Measurements from ENCODE around the gene ITGAV. TPM values are rescaled to one million over a fixed set of nuclear protein-coding genes. Genes with fewer than 3 reads are reported as not detected.

ITGAV gene
- total RNA-seq, 1 experiment from 2014 or later: 71.6 TPM

DNA sequence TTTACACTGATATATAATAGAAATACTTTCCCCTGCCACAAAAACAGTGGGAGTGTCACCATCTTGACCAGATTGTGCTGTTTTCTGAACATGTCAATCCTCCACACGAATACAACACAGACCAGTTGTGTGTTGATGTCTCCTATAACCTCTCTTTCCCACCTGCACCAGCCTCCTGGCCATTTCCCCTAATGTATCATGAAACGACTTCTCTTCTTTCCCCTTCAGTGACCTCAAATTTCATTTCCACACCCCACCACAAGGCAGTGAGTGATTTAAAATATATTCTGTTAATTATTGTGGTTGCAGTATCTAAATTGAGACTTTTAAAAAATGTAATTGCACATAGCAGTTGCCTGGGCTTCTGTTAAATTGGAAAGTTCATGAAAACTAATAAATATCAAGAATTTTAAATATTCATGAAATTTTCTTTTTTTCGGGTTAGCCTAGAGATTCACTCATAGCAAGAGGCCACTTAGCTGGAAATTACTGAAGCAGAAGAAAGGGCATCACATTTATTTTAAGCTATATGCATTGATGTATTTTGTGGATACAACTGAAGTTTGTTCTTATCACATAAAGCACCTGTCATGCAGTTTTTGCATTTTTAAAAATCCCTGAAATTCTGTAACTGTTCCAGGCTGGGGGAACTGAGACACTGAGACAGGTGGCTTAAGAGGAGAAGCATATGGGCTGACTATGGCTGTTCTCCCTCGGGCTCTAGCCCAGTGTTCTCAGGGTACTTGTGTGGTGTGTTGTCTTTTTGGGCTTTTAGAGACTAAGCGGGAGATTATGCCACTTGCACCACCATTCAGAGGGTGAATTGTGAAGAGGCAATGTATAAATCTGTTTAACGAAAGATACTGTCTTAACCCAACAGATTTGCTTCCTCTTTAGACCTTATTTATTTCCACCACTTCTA lies 119.9 kb downstream of the ITGAV start:
- no peak for DNase-seq (ENCODE audit: extremely low read depth, low read depth)

DNA sequence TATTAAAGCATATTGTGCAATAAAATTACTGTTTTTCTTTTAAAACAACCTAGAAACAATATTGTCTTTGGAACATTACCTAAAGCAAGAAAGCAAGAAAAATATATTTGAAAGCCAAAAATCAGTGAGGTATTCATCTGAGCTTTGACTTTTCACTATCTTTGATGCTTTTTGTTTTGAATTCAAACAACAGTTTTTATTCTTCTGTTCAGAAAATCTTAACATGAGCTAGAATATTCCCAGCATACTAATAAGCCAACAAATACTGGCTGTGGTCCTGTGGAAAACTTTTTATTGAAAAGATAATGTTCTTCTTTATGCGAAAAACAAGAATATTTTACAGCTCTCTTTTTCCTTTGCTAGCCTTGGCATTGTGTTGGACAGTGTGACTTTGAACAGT lies 123.8 kb downstream of the ITGAV start:
- DNase-seq (ENCODE audit: extremely low read depth, low read depth): no peak

DNA sequence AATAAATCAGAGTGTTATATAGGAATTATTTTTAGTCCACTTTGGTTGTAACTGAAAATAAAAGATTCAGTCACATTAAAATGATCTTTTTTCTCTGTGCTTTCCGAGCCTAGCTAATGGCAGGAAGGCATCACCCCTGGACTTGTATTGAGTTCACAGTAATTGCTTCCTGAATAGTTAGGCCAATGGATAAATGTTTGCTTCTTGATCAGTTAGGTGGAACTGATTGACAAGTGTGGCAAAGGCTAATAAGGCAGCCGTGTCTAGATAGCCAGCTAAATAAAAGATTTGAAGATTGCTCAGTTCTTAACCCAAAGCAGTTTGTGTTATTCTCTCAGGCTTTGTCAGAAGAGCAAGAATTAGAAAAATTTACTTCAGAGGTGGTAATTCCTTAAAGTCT lies 124.8 kb downstream of the ITGAV start:
- no peak for DNase-seq (ENCODE audit: extremely low read depth, low read depth)

DNA sequence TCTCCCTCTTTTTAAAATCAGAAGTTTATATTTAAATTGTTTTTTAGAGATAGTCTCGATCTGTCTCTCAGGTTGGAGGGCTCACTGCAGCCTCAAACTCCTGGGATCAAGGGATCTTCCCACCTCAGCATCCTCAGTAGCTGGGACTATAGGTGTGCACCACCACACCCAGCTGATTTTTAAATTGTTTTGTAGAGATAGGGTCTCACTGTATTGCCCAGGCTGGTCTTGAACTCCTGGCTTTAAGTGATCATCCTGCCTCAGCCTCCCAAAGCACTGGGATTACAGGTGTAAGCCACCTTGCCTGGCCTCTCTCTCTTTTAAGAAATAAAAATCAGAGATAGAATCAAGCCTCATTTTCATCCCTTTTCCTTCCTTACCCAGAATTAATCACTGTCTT lies 126.1 kb downstream of the ITGAV start:
- DNase-seq (ENCODE audit: extremely low read depth, low read depth): no peak

DNA sequence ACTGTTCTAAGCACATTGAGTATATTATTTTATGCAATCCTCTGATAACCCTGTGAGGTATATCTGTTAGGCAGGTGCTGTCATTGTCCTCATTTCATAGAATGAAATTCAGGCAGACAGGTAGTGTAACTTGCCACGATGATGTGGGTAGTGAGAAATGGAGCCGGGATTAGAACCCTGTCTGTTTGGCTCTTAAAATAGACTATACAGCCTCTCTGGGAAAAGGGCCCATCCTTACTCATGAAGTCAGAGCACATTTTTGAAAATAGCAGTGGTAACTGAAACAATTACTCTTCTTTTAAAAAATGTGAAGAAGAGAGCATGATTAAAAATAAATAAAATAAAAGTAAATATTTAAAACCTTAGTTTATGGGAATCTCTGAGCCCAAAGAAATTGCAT lies 127.0 kb downstream of the ITGAV start:
- no peak for DNase-seq (ENCODE audit: extremely low read depth, low read depth)

DNA sequence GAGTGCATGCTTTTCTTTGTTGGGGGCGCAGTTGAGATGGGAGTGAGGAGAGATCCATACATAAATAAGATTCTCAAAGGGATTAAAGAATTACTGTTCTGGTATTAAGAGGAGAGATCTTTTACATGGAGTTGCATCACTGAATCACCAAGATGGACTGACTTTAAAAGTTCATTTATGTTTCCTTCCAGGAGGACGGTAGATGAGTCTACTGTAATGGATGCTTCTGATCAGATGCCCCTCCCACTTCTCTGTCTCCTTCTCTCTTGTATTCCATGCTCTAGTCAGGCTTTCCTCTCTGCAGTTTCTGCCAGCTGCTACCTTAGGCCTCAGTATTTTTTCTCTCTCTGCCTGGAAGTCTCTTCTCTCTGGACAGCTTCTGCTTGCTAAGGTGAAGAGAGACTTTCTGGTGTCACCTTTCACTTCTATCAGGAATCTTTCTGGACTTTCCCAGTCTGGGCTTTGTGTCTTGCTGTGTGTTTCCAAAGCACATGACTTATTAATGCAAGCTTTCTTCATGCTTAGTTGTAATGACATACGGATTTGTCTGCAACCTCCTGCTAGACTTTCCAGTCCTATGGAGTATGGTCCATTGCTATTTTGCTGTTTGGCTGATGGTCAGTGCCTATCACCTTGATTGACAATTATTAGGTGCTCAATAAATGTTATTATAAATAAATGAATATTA lies 127.6 kb downstream of the ITGAV start:
- DNase-seq (ENCODE audit: extremely low read depth, low read depth): no peak

DNA sequence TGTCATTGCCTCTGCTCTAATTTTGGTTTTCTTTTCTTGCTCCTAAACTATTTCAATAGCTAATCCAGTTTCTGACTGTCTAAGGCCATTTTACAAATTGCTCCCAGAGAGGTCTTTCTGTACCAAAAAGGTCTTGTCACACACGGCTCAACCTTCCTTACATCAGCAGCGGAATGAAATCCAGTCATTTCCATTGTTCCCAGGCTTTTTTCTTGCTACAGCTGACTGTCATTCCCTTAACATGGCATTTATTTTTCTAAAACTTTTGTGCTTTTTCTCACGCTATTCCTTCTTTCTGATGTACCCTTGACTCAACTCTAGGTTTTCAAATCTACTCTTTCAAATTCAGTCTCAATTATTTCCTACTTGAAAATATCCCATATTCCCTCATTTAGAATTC lies 128.3 kb downstream of the ITGAV start:
- no peak for DNase-seq (ENCODE audit: extremely low read depth, low read depth)

DNA sequence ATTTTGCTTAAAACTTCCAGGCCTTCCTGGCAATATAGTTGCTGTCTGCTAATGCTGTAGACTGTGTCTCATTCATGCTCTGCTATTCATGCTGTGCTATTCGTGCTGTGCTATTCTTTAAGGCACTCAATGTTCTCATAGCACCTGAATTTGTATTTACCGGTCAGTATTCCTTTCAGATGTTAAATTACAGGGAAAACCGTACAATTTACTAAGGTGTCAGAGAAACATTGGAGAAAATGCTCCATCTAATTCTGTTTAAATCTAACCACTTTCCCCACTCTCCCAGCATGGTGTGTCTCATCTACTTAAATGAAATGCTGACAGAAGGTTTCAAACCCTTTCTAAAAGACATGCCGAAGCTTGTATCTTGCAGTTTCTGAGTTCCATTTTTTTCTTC lies 129.0 kb downstream of the ITGAV start:
- no peak for DNase-seq (ENCODE audit: extremely low read depth, low read depth)

DNA sequence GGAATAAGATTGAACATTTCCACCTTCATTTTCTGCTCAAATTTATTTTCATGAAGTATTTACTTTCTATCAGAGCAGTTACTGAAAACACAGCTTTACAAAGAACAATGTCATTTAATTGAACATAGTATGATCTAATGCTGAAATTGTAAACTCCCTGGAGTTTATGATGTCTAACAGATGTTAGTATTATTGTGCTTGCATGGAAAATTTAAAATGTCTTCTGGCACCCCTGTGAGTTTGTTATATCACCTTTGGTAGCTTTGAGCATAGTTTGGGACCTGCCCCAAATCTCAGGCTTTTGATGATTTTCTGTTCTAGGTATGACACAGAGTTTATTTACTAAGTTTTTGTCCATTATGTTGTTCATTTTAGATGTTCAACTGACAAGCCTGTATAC lies 132.1 kb downstream of the ITGAV start:
- no peak for DNase-seq (ENCODE audit: extremely low read depth, low read depth)

DNA sequence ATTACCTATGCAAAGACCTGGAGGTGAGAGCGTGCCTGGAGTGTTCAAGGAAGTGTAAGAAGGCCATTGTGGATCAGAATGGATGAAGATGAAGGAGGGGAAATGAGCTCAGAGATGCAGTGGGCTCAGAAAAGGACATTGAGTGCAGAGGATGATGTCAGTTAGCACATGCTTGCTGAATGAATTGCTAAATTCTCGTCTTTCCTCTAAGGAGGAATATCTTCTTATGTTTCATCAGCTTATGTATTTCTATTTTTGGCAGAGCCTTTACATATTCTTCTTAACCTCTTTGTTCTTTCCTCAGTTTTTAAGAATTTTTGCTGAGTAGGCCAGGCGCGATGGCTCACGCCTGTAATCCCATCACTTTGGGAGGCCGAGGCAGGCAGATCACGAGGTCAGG lies 134.9 kb downstream of the ITGAV start:
- no peak for DNase-seq (ENCODE audit: extremely low read depth, low read depth)

DNA sequence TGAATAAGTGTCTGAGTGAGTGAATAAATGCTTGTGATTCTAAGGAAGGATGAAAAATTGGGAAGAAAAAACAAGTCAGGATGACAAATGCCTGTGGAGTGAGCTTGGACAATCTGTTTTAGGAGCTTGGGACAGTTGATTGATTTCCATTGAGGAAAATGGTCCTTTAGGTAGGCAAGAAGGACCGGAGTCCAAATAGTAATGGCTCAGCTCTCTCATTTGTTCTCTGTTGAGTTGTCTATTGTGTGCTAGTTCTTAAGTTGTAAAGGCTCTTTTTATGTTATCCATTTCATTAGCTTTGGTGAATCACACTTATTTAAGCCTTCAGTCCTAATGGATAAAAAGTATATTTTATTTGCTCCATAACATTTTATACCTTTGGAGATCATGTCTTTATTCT lies 135.9 kb downstream of the ITGAV start:
- no peak for DNase-seq (ENCODE audit: extremely low read depth, low read depth)

DNA sequence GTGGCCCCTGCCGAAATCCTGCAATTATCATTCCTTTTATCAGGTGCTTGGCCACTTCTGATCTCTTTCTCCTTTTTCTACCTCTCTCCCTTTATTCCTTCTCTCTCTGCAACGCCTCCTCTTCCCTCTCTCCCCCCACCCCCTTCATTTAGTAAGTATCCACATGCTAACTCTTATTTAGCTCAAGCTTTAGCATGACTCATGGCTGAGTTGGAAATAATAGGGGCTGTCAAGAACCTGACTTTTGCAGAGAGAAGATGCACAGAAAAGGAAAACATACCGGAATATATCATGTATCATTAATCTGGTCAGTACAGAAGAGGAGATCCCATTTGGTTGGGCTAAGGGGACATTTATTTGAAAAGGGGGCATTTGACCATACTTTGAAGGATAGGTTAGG lies 137.1 kb downstream of the ITGAV start:
- DNase-seq (ENCODE audit: extremely low read depth, low read depth): no peak

DNA sequence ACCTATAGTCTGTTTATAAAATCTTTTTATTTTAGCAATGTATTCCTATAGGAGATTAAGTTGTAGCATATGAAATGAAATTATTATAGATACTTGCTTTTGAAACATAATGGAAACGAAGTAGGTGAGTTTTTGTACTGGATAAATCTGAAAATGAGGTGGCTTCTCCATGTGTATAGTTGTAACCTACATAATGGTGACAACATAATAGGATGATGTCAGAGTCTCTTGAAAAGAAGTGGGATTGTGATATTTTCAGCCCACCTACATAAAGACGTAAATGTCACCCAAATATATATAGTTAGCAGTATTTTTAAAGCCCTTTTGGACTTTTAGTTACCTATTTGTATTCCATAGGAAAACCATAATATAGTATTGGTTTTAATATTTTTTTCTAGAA lies 138.8 kb downstream of the ITGAV start:
- DNase-seq (ENCODE audit: extremely low read depth, low read depth): no peak

Other genes with a start within 250 kb of the ITGAV start
- gene ZC3H15, start 103.8 kb upstream of the ITGAV start, total RNA-seq (2014; rRNA removed; shearing (Covaris generic)): 116 and 132 TPM in 2 replicates
- 10.9 and 11.7 TPM in 2 replicates for gene FAM171B, start 104.0 kb downstream of the ITGAV start, total RNA-seq (2014; rRNA removed; shearing (Covaris generic))

Measured in NCI-H460 (cell line).